Coronary artery (tissue), 2 donors: ENCODE data around the gene PARK7.

ENCODE experiments used
- DNase-seq: peaks from one replicate; pipeline ENCODE4 v3.0.0-alpha.2; 2017; ENCODE audit warnings: low spot score
- H3K27ac ChIP-seq, 2 donors: fragments of 200-600 bp; sonication (generic); one replicate each; pipeline ENCODE4 v1.5.1; 2016 to 2019
- H3K4me3 ChIP-seq: fragments of 200-600 bp; sonication (generic); 2 replicates; pipeline ENCODE4 v1.5.1; 2016; ENCODE audit warnings: mild to moderate bottlenecking, moderate library complexity
- CTCF ChIP-seq: fragments of 200-600 bp; sonication (generic); IDR thresholded peaks from one replicate; pipeline ENCODE4 v1.5.1; 2019; ENCODE audit warnings: antibody characterized with exemption

PARK7 gene

DNA sequence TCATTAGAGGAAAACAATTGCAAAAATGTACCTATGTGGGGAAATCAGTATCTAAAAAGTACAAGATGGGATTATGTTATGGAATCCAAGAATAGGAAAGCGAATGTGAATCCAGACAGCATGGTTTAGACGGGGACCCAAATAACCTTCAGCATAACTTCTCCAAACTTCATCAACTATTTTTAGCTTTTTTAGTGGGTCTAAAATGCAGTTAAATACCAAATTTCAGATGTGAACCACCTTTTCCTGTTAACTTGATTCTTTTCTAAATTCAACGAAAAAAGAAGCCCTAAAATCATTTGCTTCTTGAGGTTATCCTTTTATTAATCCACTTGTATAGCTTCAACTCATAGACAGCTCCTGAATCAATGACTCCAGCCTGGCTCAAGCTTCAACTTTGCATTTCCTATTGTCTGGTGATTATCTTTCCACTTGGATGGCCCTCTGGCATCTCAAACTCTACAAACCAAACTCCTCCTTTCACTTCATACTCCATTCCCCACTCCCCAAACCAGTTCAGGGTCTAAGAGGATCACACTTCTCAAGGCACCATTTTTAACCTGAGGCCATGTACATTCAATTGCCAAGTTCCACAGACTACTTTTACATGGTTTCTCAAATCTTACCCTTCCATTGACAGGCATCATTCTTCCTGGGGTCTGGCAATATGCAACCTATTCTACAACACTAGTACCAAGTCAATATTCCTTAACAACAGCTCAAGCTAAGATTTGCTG lies 57.1 kb downstream of the PARK7 start:
- TF ChIP-seq CTCF, result no peak
- DNase-seq, result no peak
- Histone ChIP-seq H3K27ac (peak overlapping the region; percentile 7 to 18), H3K4me3 (no peak overlapping the region)

GRCh38 chr1:8019229-8019620 lies 57.7 kb downstream of the PARK7 start:
- no peak overlapping the region for H3K4me3 ChIP-seq
- TF ChIP-seq CTCF, result no peak
- H3K27ac ChIP-seq, result peak overlapping the region; percentile 7 to 18
- no peak for DNase-seq

DNA sequence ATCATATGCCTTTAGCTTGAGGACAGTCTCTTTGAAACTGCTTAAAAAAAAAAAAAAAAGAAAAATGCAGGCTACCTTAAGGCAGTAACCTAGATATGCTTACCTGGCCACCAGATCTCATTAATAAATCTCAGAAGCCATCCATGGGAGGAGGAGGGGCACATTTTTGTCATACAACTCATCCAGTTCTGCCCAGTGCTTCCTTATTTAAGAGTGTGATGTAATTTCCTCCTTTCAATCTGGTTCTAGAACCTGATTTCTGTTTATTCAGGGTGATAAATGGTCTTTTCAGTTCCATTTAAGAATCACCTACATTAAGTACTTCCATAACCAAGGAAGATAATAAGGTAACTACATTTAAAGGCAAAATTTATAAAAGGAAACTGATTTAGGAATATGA lies 58.5 kb downstream of the PARK7 start:
- Histone ChIP-seq H3K4me3 (no peak overlapping the region), H3K27ac (peak overlapping the region in 1 of 2 donors; percentile 1)
- no peak for TF ChIP-seq CTCF
- no peak for DNase-seq

- Histone ChIP-seq H3K27ac (peak overlapping the region; percentile 20 to 44), H3K4me3 (peak overlapping the region; percentile 97)
- DNase-seq, result no peak
- no peak for TF ChIP-seq CTCF
These were observed 60.3 kb downstream of the PARK7 start for GRCh38 chr1:8021676-8022266.

GRCh38 chr1:8022395-8023286 lies 61.1 kb downstream of the PARK7 start:
- no peak for DNase-seq
- peak overlapping the region; percentile 20 to 44 for H3K27ac ChIP-seq

More at GRCh38 chr1:8022395-8023286, 61.1 kb downstream of the PARK7 start:
- peak overlapping the region; percentile 97 for H3K4me3 ChIP-seq
- no peak for TF ChIP-seq CTCF
